Glomerular endothelial cell (primary cell): ENCODE data around the gene FABP6. TPM values are rescaled to one million over a fixed set of nuclear protein-coding genes. Genes with fewer than 3 reads are reported as not detected.
"Not testable (repeated sequence)": the region's sequence is repeated elsewhere in the genome, so short reads cannot be mapped to it uniquely, and the experiment has no call there.

Experiments
- DNase-seq: peaks from one replicate; pipeline ENCODE4 v3.0.0-alpha.2; 2011; ENCODE audit warnings: low read depth, low spot score; ENCODE audit errors: extremely low read depth
- total RNA-seq: library from RNA; depleted of rRNA; stranded (reverse); fragments of >200 nt; gene quantifications from 2 replicates; pipeline ENCODE4 v1.2.3, GENCODE V29; 2015

Gene FABP6
- 0.35 TPM in 1 of 2 replicates, not detected in the other for total RNA-seq

GRCh38 chr5:160229190-160229742, at the start of gene FABP6:
FABP6 (plus strand) TSS chr5:160229506; CDS start chr5:160229558, 52 bp downstream.
- DNase-seq = no peak

- no peak for DNase-seq
Observed at GRCh38 chr5:160180931-160181330, 48.4 kb upstream of the FABP6 start.

- DNase-seq = no peak
Observed at GRCh38 chr5:160181965-160182622, 47.2 kb upstream of the FABP6 start.

- DNase-seq = no peak
Observed at GRCh38 chr5:160183075-160183474, 46.2 kb upstream of the FABP6 start.

- DNase-seq = no peak
Observed at GRCh38 chr5:160185626-160186360, 43.5 kb upstream of the FABP6 start.

GRCh38 chr5:160186480-160186879, 42.8 kb upstream of the FABP6 start:
- no peak for DNase-seq

- DNase-seq = no peak
Observed at GRCh38 chr5:160187091-160187490, 42.2 kb upstream of the FABP6 start.

- no peak for DNase-seq
Observed at GRCh38 chr5:160188141-160189015, 40.9 kb upstream of the FABP6 start.

GRCh38 chr5:160192424-160192823, 36.9 kb upstream of the FABP6 start:
- no peak for DNase-seq

GRCh38 chr5:160193076-160193475, 36.2 kb upstream of the FABP6 start:
- DNase-seq = not testable (repeated sequence)

- not testable (repeated sequence) for DNase-seq
Observed at GRCh38 chr5:160193790-160194189, 35.5 kb upstream of the FABP6 start.

- DNase-seq = no peak
Observed at GRCh38 chr5:160197341-160198144, 31.8 kb upstream of the FABP6 start.

GRCh38 chr5:160198146-160198545, 31.2 kb upstream of the FABP6 start:
- DNase-seq = no peak

- DNase-seq = no peak
Observed at GRCh38 chr5:160198841-160199409, 30.4 kb upstream of the FABP6 start.

GRCh38 chr5:160199410-160199911, 29.8 kb upstream of the FABP6 start:
- DNase-seq = no peak

- no peak for DNase-seq
Observed at GRCh38 chr5:160207061-160207460, 22.2 kb upstream of the FABP6 start.

- no peak for DNase-seq
Observed at GRCh38 chr5:160209917-160210316, 19.4 kb upstream of the FABP6 start.

- no peak for DNase-seq
Observed at GRCh38 chr5:160210606-160211005, 18.7 kb upstream of the FABP6 start.

GRCh38 chr5:160211352-160211751, 18.0 kb upstream of the FABP6 start:
- DNase-seq = no peak

- DNase-seq = no peak
Observed at GRCh38 chr5:160213537-160213936, 15.8 kb upstream of the FABP6 start.
